GM21619 (cell line): Measurements from ENCODE around the gene H6PD.

Experiments used
- ATAC-seq: cut with Tn5 transposase; IDR thresholded peaks from one replicate; pipeline ENCODE4 v1.9.1; 2021; ENCODE audit not compliant: unreplicated experiment

Gene H6PD

DNA sequence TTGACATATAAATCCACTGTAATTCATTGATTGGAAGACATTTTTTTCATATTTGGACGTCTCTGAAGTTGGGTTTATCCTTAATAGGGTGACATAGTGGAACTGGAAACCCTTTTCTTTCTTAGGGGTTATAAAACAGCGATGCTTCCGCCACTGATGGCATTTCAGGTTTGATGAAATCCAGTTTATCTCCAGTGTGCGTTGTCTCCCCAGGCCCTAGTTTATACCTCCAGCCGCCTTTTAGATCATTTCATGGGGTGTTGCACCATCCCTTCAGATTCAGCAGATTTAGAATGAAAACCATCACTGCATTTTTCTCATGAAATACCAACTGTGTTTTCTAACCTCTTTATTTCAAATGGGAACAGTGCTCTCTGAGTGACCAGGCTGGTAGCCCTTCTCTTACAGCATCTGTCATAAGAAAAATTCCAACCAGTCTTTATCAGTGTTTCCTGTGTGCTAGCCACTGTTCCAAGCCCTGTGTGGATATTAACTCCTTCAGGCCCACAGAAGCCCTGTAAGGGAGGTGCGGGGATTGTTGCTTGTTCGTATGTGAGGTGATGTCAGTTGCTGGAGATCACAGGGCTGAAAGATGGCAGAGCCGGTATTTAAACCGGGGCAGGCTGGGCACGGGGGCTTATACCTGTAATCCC, 19.0 kb downstream of the H6PD start:
- ATAC-seq, result no peak

GRCh38 chr1:9256332-9256731, 21.8 kb downstream of the H6PD start:
- ATAC-seq, result no peak

- ATAC-seq, result no peak
Observed at GRCh38 chr1:9257851-9258250, 23.3 kb downstream of the H6PD start.

DNA sequence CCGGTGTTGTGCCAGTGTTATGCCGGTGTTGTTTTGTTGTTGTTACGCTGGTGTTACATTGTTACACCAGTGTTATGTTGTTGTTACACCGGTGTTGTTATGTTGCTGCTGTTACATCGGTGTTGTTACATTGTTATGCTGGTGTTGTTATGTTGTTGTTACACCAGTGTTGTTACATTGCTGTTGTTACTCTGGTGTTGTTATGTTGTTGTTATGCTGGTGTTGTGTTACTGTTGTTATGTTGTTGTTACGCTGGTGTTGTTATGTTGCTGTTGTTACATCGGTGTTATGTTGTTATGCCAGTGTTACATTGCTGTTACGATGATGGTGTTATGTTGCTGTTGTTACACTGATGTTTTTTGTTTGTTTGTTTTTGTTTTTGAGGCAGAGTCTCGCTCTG, 24.1 kb downstream of the H6PD start:
- ATAC-seq, result no peak

DNA sequence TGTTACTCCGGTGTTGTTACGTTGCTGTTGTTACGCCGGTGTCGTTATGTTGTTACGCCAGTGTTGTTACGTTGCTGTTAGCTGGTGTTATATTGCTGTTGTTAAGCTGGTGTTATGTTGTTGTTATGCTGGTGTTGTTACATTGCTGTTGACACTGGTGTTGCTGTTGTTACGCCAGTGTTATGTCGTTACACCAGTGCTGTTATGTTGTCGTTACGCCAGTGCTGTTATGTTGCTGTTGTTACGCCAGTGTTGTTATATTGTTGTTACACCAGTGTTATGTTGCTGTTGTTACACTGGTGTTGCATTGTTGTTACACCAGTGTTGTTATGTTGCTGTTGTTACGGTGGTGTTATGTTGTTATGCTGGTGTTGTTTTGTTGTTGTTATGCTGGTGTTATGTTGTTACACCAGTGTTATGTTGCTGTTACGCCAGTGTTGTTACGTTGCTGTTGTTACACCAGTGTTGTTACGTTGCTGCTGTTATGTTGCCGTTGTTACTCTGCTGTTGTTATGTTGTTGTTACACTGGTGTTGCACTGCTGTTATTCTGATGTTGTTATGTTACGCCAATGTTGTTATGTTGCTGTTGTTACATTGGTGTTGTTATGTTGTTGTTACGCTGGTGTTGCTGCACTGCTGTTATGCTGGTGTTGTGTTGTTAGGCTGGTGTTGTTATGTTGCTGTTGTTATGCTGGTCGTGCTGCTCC, 25.6 kb downstream of the H6PD start:
- no peak for ATAC-seq

DNA sequence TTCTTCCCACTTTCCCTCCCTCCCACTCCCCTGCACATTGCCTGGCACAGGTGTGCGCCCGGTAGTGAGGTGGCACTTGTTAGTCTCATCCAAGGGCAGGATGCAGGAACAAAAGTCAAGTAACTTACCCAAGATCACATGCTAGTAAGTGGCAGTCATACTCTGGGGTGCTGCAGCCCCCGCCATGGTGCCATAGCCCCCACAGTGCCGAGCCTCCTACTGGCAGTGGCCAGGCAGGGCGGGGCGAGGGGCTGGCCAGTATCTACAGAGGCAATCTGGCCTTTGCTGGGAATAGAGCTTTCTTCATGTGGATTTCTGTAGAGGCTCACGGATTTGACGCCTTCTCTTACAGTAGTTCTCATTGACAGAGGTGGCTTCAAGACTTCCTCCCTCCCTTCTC, 26.9 kb downstream of the H6PD start:
- no peak for ATAC-seq

GRCh38 chr1:9262096-9262986, 27.8 kb downstream of the H6PD start:
- ATAC-seq, result no peak

GRCh38 chr1:9263276-9263855, 28.8 kb downstream of the H6PD start:
- no peak for ATAC-seq

DNA sequence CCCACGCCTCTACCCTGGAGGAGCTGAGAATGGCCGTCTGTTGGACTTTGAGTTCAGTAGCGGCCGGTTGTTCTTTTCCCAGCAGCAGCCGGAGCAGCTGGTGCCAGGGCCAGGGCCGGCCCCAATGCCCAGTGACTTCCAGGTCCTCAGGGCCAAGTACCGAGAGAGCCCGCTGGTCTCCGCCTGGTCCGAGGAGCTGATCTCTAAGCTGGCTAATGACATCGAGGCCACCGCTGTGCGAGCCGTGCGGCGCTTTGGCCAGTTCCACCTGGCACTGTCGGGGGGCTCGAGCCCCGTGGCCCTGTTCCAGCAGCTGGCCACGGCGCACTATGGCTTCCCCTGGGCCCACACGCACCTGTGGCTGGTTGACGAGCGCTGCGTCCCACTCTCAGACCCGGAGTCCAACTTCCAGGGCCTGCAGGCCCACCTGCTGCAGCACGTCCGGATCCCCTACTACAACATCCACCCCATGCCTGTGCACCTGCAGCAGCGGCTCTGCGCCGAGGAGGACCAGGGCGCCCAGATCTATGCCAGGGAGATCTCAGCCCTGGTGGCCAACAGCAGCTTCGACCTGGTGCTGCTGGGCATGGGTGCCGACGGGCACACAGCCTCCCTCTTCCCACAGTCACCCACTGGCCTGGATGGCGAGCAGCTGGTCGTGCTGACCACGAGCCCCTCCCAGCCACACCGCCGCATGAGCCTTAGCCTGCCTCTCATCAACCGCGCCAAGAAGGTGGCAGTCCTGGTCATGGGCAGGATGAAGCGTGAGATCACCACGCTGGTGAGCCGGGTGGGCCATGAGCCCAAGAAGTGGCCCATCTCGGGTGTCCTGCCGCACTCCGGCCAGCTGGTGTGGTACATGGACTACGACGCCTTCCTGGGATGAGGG, 29.7 kb downstream of the H6PD start:
- no peak for ATAC-seq

DNA sequence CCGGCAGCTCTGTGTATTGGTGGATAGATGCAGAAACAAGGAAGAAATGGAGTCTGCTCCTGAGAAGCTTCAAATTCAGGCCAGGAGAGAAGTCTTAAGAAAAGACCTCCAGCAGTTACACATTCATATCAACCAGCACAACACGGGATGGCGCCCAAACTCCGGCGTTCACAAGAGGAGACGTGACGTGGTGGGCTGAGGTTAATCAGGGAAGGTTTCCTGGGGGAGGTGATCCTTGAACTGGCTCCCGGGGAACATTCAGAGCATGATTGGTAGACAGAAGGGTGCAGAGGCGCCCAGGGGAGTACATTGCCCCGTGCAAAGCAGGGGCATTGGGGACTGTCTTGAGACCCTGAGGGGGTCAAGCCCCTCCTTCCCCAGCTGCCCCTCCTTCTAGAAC, 30.5 kb downstream of the H6PD start:
- ATAC-seq, result no peak

DNA sequence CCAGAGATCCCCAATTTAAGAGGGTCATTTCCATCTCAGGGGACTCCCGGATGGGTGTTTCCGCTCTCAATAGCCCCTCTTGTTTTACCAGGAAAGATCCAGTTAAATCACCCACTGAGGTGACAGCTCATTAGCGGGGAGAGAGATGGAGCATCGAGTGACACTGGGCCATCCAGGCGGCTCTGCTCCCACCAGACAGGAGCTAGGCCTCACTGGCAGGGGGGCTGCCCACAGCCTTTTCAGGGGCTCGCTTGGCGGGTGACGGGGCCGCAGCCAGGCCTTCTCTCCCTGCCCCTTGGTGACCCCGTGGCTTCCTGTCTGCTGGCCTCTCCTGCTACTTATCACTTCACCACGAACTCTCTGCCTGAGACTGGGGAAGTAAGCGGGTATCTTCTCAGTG, 31.4 kb downstream of the H6PD start:
- ATAC-seq, result no peak

DNA sequence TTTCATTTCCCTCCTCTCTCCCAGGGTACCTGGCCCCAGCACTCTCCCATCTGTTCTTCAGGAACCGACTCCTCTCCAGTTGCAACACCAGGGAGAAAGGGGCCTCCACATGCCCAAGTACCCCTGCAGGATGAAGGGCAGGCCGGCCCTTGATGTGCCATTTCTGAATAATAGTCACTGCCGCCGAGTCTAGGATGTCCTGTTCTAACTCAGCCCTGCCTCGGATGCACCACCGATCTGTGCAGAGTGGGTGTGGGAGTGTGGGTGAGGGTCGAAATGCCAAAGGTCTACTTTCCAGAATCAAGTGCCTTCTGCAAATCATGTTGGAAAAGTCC, 32.7 kb downstream of the H6PD start:
- no peak for ATAC-seq

GRCh38 chr1:9267827-9268581, 33.4 kb downstream of the H6PD start:
- ATAC-seq, result no peak

DNA sequence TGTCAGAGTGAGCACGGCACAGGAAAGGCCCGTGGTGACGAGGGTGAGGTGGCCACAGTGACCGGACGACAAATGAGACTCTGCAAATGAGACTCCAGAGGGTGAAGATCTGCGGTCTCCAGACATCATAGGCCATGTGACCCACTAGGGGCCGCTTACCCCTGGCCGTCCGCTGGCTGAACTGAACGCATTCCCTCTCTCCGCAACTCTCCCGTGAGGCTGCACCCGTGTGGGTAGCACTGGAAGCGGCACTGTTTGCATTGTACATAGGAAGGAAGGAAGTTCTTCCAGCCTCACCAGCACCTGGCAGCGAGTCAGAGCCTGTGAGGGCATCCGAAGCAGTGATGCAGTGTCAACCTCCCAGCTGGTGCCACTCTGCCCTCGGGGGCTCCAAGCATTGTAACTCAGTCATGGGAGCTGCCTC, 34.5 kb downstream of the H6PD start:
- no peak for ATAC-seq

DNA sequence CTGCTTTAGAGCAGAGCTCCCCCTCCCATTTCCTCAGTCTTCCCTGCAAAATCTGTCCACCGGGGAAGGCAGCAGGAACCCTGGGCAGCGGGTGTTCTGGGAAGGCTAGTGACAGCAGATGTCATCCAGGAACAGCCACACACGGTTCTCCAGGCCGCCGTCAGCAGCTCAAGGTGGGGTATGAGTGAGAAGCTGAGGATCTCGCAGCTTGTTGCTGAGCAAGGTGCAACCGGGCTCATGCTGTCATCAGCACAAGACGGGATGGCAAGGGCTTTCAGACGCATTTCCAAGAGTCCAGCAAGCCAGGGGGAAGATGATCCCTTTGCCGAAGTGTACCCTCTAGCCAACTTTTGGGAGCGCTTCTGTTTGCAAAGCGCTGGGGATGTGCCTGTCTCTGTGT, 35.1 kb downstream of the H6PD start:
- ATAC-seq, result no peak

GRCh38 chr1:9270290-9270883, 35.8 kb downstream of the H6PD start:
- no peak for ATAC-seq

DNA sequence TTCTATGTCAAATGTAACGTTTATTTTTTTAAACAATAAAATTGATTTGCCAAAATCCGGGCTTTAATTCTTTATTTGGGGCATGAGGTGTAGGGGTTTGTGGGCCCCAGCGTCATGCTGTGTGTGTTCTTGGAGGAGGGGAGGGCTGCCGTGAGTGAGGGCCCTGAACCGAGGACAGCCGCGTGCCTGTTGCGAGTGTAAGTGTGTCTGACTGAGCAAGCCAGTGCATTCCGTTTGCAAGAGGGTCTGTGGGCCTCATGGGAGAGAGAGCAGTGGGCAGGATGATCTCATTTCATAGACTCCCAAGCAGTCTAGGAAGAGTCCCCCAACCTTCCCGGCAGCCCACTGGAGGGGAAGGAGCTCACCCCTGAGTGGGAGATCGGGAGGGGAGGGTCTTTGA, 36.7 kb downstream of the H6PD start:
- no peak for ATAC-seq

DNA sequence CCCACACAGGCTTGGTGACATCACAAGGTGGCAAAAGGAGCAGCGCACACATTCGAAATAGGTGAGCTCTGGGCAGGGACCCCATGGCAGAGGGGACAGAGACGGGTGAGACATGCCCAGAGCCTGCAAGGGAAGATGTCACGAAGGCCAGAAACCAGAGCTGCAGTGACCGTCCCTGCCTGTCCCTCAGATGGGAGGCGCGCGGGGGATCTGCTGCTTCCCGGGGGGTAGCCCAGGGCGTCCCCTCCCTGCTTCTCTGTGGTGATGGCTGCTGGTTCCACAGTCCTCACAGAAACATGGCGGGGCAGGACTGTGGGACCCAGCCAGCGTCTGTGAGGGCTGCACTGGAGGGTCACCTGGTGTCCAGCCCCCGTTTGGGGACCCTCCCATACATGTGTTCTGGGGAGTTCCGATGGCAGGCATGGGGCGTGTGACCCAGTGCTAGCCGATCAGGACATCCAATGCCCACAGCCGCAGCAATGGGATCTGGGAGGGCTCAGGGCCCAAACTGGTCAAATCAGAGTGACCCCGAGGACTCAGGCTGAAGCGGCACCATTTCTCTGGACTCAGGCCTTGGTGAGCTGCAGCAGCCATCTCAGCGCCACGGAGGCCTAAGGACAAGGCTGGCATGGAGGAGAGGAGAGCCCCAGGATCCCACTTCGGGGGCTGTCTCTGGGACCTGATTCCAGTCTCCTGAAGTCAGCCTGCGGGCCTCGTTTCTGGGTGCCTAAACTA, 37.5 kb downstream of the H6PD start:
- ATAC-seq, result no peak

- no peak for ATAC-seq
Observed at GRCh38 chr1:9273177-9273576, 38.6 kb downstream of the H6PD start.
